Measurements from ENCODE around the gene NET1. TPM values are rescaled to one million over a fixed set of nuclear protein-coding genes. Genes with fewer than 3 reads are reported as not detected.

NET1 gene
- total RNA-seq, 1 donor from 2014 or later: 70.2 TPM

DNA sequence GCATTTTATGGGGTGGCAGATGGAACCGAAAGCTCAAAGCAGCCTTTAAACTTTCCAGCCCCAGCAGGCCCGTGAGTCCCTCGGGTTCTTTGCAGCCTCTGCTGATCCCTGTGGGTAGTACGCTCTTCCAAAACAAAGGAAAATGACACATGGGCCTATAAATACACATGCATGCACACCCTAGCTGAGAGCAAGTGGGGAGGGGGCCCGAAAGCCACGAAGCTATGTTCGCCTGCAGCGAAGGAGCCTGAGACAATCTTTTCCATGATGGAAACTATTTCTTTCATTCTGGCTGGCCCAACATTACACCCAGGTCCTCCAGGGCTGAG is 54.8 kb downstream of the NET1 start:
- no peak overlapping the region for H3K27ac Mint-ChIP-seq (ENCODE audit: unreplicated experiment)

GRCh38 chr10:5467634-5468255 is 55.4 kb downstream of the NET1 start:
- Mint-ChIP-seq H3K9me3 (peaks cover 13% of the 10 kb centered on the region), H3K27ac (ENCODE audit: unreplicated experiment) (peak overlapping the region; percentile 32), H3K36me3 (ENCODE audit: low read depth) (peaks cover 17% of the 10 kb centered on the region), H3K4me3 (no peak overlapping the region), H3K27me3 (ENCODE audit: low read depth) (no peaks in the 10 kb centered on the region), H3K4me1 (peaks cover 45% of the 10 kb centered on the region)
- no peak for DNase-seq (ENCODE audit: low read depth, low spot score)
- TF ChIP-seq, protein P1, sequence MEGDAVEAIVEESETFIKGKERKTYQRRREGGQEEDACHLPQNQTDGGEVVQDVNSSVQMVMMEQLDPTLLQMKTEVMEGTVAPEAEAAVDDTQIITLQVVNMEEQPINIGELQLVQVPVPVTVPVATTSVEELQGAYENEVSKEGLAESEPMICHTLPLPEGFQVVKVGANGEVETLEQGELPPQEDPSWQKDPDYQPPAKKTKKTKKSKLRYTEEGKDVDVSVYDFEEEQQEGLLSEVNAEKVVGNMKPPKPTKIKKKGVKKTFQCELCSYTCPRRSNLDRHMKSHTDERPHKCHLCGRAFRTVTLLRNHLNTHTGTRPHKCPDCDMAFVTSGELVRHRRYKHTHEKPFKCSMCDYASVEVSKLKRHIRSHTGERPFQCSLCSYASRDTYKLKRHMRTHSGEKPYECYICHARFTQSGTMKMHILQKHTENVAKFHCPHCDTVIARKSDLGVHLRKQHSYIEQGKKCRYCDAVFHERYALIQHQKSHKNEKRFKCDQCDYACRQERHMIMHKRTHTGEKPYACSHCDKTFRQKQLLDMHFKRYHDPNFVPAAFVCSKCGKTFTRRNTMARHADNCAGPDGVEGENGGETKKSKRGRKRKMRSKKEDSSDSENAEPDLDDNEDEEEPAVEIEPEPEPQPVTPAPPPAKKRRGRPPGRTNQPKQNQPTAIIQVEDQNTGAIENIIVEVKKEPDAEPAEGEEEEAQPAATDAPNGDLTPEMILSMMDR (conservative IDR thresholded peaks at IDR 0.05): no peak

More for the DNA sequence above, 54.8 kb downstream of the NET1 start:
- H3K4me1 Mint-ChIP-seq: peaks cover 47% of the 10 kb centered on the region
- no peak for DNase-seq (ENCODE audit: low read depth, low spot score)
- H3K9me3 Mint-ChIP-seq: peaks cover 13% of the 10 kb centered on the region
- no peaks in the 10 kb centered on the region for H3K27me3 Mint-ChIP-seq (ENCODE audit: low read depth)
- no peak overlapping the region for H3K4me3 Mint-ChIP-seq
- TF ChIP-seq, protein P1 (conservative IDR thresholded peaks at IDR 0.05): no peak
- peaks cover 22% of the 10 kb centered on the region for H3K36me3 Mint-ChIP-seq (ENCODE audit: low read depth)

DNA sequence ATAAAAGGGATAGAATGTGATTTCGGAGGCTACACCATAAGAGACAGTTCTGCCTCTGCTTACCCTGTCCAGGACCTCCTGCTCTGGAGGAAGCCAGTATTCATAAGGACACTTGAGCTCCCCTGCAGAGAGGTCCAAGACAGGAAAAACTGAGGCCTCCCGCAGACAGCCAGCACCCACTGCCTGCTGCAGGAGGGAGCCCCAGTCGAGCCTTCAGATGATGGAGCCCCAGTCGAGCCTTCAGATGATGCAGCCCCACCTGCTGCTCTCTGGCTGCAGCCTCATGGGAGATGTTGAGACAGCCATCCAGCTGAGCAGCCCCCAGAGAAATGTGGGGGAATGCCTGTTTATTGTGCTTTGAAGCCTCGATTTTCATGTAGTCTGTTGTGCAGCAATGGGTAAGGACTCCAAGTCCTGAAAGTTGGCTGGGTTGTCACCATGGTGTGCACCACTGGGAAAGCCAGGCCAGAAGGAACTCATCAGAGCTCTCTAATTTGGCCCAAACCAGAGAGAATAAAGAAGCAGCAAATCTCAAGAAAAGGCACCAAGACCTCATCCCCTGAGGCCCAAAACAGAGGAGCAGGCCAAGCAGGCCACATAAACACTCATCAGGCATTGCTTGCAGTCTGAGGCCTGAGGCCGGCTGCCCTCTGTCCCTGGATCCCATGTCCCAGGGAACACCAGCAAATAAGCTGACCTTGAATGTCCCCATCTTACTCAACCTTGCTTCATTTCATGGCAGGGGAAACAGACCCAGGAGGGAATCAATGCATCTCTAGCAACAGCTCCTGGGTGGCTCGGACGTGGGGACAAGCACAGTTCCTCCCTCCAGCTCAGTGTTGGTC is 56.1 kb downstream of the NET1 start:
- Mint-ChIP-seq H3K27ac (ENCODE audit: unreplicated experiment) (no peak overlapping the region), H3K36me3 (ENCODE audit: low read depth) (peaks cover 9% of the 10 kb centered on the region), H3K27me3 (ENCODE audit: low read depth) (no peaks in the 10 kb centered on the region), H3K9me3 (peaks cover 10% of the 10 kb centered on the region), H3K4me1 (peaks cover 41% of the 10 kb centered on the region), H3K4me3 (no peak overlapping the region)
- TF ChIP-seq, protein P1 (conservative IDR thresholded peaks at IDR 0.05): no peak
- DNase-seq (ENCODE audit: low read depth, low spot score): no peak

DNA sequence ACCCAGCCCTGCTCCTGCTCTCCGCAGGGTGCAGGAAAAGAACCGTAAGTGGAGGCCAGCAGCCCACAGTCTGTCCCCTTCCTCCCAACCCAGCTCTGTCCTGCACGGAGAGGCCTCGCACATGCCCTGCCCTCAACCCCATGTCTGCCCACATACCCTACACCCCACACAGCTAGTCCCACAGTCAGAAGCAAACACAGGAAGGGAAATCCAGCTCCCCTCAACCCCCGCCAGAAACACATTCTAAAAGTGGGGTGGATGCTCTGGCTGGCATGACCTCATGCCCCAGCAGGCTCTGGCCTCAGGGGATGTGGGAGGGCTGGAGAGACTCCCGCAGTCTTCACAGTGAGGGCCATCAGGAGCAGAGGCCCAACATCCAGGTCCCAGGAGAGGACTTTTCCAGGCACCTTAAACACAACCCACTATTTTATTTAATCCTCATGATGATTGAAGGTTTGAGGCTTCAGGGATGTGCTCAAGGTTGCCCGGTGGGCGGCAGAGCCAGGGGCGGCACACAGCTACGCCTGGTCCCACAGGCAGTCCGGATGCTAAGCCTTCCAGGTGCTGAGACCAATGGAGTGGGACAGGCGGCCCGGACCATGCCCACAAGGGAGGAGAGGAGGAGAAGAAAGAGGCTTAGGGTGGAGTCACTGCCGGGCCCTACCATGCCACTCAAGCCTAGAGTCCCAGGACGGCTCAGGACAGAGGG is 57.1 kb downstream of the NET1 start:
- H3K27ac Mint-ChIP-seq (ENCODE audit: unreplicated experiment): peak overlapping the region; percentile 75

More for the DNA sequence above, 57.1 kb downstream of the NET1 start:
- peaks cover 38% of the 10 kb centered on the region for H3K4me1 Mint-ChIP-seq
- DNase-seq (ENCODE audit: low read depth, low spot score): no peak
- H3K36me3 Mint-ChIP-seq (ENCODE audit: low read depth): peaks cover 3% of the 10 kb centered on the region
- TF ChIP-seq, protein P1 (conservative IDR thresholded peaks at IDR 0.05): no peak
- peaks cover 8% of the 10 kb centered on the region for H3K9me3 Mint-ChIP-seq
- H3K27me3 Mint-ChIP-seq (ENCODE audit: low read depth): no peaks in the 10 kb centered on the region
- peak overlapping the region; percentile 41 for H3K4me3 Mint-ChIP-seq

Data from neural crest cell (in vitro differentiated cells).